IMR-90 (cell line): ENCODE results near the gene TNN. TPM values are rescaled to one million over a fixed set of nuclear protein-coding genes. Genes with fewer than 3 reads are reported as not detected.

Source experiments
- ATAC-seq: fragments of 200-7000 bp; cut with Tn5 transposase; 2 replicates; pipeline ENCODE4 v1.9.1; 2020; ENCODE audit warnings: low read depth, mild to moderate bottlenecking, moderate library complexity
- BruUV-seq: library from RNA; stranded (reverse); fragments of 400-500 nt; replicated peaks from 2 replicates; lab custom pipeline; 2021; lab: Mats Ljungman, UMichigan
- CTCF ChIA-PET: fragments of 300-600 bp; formaldehyde crosslinking; extraction: SDS; loops from one replicate; lab custom pipeline; 2021; ENCODE audit warnings: antibody characterized with exemption; lab: Yijun Ruan, JAX
- POLR2A ChIA-PET: fragments of 300-600 bp; sonication (Branson Sonifier 250); formaldehyde crosslinking; loops from one replicate; lab custom pipeline; 2022; ENCODE audit warnings: antibody characterized with exemption; ENCODE audit not compliant: unreplicated experiment; lab: Charles Lee
- DNase-seq: peaks from one replicate; pipeline ENCODE4 v3.0.0; 2013
- H2AFZ ChIP-seq: replicated peaks from 2 replicates; pipeline ENCODE3; 2013; ENCODE audit warnings: low read length, mild to moderate bottlenecking; ENCODE audit not compliant: poor library complexity
- H2AK5ac ChIP-seq: 2 replicates; pipeline ENCODE4 v1.6.1; 2013; ENCODE audit warnings: low read depth, low read length, inconsistent platforms
- H2AK9ac ChIP-seq: replicated peaks from 2 replicates; pipeline ENCODE3; 2013; ENCODE audit warnings: mild to moderate bottlenecking, low read depth, low read length, moderate library complexity; ENCODE audit not compliant: poor library complexity
- H2BK120ac ChIP-seq: 2 replicates; pipeline ENCODE4 v1.6.1; 2013; ENCODE audit warnings: low read depth, low read length, inconsistent platforms
- H2BK15ac ChIP-seq: 3 replicates; pipeline ENCODE4 v1.6.1; 2013; ENCODE audit warnings: low read depth, low read length, inconsistent platforms
- H2BK20ac ChIP-seq: 2 replicates; pipeline ENCODE4 v1.6.1; 2013; ENCODE audit warnings: low read depth, mild to moderate bottlenecking, inconsistent platforms, low read length, moderate library complexity
- H2BK5ac ChIP-seq: 2 replicates; pipeline ENCODE4 v1.6.1; 2013; ENCODE audit warnings: mild to moderate bottlenecking, low read depth, low read length, inconsistent platforms; ENCODE audit not compliant: poor library complexity, severe bottlenecking
- H3K14ac ChIP-seq: replicated peaks from 2 replicates; pipeline ENCODE4 v1.6.1; 2013; ENCODE audit warnings: low read depth, low read length, inconsistent platforms
- H3K18ac ChIP-seq: 2 replicates; pipeline ENCODE4 v1.6.1; 2013; ENCODE audit warnings: low read depth, low read length, control low read depth
- H3K23ac ChIP-seq: 2 replicates; pipeline ENCODE4 v1.6.1; 2013; ENCODE audit warnings: low read depth, low read length, inconsistent platforms
- H3K27ac ChIP-seq: 2 replicates; pipeline ENCODE4 v1.5.1; 2013; ENCODE audit warnings: mild to moderate bottlenecking, control low read depth, low read length; ENCODE audit not compliant: insufficient read depth
- H3K27me3 ChIP-seq: 2 replicates; pipeline ENCODE4 v1.6.1; 2013; ENCODE audit warnings: low read length; ENCODE audit not compliant: control insufficient read depth, insufficient read depth
- H3K36me3 ChIP-seq: 2 replicates; pipeline ENCODE4 v1.6.1; 2013; ENCODE audit warnings: low read length, mixed read lengths; ENCODE audit not compliant: control insufficient read depth, insufficient read depth
- H3K4ac ChIP-seq: 2 replicates; pipeline ENCODE4 v1.6.1; 2013; ENCODE audit warnings: low read depth, low read length, inconsistent platforms
- H3K4me1 ChIP-seq: 2 replicates; pipeline ENCODE4 v1.6.1; 2013; ENCODE audit warnings: low read length, mixed read lengths; ENCODE audit not compliant: control insufficient read depth, insufficient read depth
- H3K4me2 ChIP-seq: 2 replicates; pipeline ENCODE4 v1.6.1; 2013; ENCODE audit warnings: low read depth, mild to moderate bottlenecking, control low read depth, low read length, moderate library complexity
- H3K4me3 ChIP-seq: 2 replicates; pipeline ENCODE4 v1.5.1; 2013; ENCODE audit warnings: low read depth, mild to moderate bottlenecking, control low read depth, low read length, moderate library complexity; ENCODE audit not compliant: insufficient read depth
- H3K56ac ChIP-seq: 2 replicates; pipeline ENCODE4 v1.6.1; 2013; ENCODE audit warnings: low read length, inconsistent platforms; ENCODE audit not compliant: insufficient read depth; ENCODE audit errors: extremely low read depth
- H3K79me1 ChIP-seq, 2 experiments: 2 replicates each; pipeline ENCODE4 v1.6.1; 2013; ENCODE audit warnings: low read length in 2 of 2, inconsistent platforms in 1 of 2, low read depth in 1 of 2
- H3K9ac ChIP-seq: 2 replicates; pipeline ENCODE4 v1.6.1; 2013; ENCODE audit warnings: low read depth, low read length, control low read depth
- H3K9me1 ChIP-seq: 2 replicates; pipeline ENCODE4 v1.6.1; 2013; ENCODE audit warnings: low read length, inconsistent platforms; ENCODE audit not compliant: insufficient read depth
- H3K9me3 ChIP-seq: 2 replicates; pipeline ENCODE4 v1.6.1; 2013; ENCODE audit warnings: low read length; ENCODE audit not compliant: control insufficient read depth, insufficient read depth
- H4K20me1 ChIP-seq: 2 replicates; pipeline ENCODE4 v1.6.1; 2013; ENCODE audit warnings: low read length, inconsistent platforms; ENCODE audit not compliant: insufficient read depth
- H4K5ac ChIP-seq: 2 replicates; pipeline ENCODE4 v1.6.1; 2013; ENCODE audit warnings: mild to moderate bottlenecking, low read depth, low read length, control low read depth
- H4K8ac ChIP-seq, 2 experiments: 2 replicates each; pipeline ENCODE4 v1.6.1; 2013; ENCODE audit warnings: low read depth in 2 of 2, low read length in 2 of 2, control low read depth in 1 of 2, inconsistent platforms in 1 of 2
- H4K91ac ChIP-seq: 2 replicates; pipeline ENCODE4 v1.6.1; 2013; ENCODE audit warnings: low read depth, low read length, inconsistent platforms; ENCODE audit not compliant: insufficient read depth
- BHLHE40 ChIP-seq: fragments of 150-350 bp; IDR thresholded peaks from 2 replicates; pipeline ENCODE4 v1.6.1; 2016; ENCODE audit warnings: mild to moderate bottlenecking, low read depth, low read length
- CEBPB ChIP-seq: IDR thresholded peaks from 2 replicates; pipeline ENCODE4 v1.6.1; 2012; ENCODE audit warnings: low read depth, low read length, improper control_type of control experiment
- MAFK ChIP-seq: IDR thresholded peaks from 2 replicates; pipeline ENCODE4 v1.6.1; 2012; ENCODE audit warnings: low read depth, low read length, improper control_type of control experiment
- MAZ ChIP-seq: IDR thresholded peaks from 2 replicates; pipeline ENCODE4 v1.6.1; 2012; ENCODE audit warnings: low read depth, mild to moderate bottlenecking, low read length, improper control_type of control experiment, moderate library complexity, borderline replicate concordance
- MXI1 ChIP-seq: IDR thresholded peaks from 2 replicates; pipeline ENCODE4 v1.6.1; 2012; ENCODE audit warnings: low read depth, mild to moderate bottlenecking, low read length, moderate library complexity, borderline replicate concordance
- RCOR1 ChIP-seq: IDR thresholded peaks from 2 replicates; pipeline ENCODE4 v1.6.1; 2012; ENCODE audit warnings: mild to moderate bottlenecking, low read length, improper control_type of control experiment; ENCODE audit not compliant: insufficient replicate concordance
- WGBS, 2 experiments: methylation state at CpG; one replicate each; pipeline versions ENCODE4 v1.1.5 to v1.1.7; 2013; ENCODE audit warnings: missing lambda C conversion rate in 2 of 2; ENCODE audit not compliant: insufficient read length in 1 of 2; ENCODE audit errors: extremely low coverage in 2 of 2; 5-methylcytosine and 5-hydroxymethylcytosine counted together
- dilution Hi-C: fragments of 300-500 bp; cut with HindIII; formaldehyde crosslinking; loops from one replicate; pipeline ENCODE4 v1.14.3; 2018; ENCODE audit warnings: low sequenced_read_pairs; ENCODE audit not compliant: unreplicated experiment
- in situ Hi-C: fragments of 300-500 bp; cut with MboI; formaldehyde crosslinking; loops from 3 replicates; pipeline ENCODE4 v1.14.3; 2019; ENCODE audit warnings: low sequenced_read_pairs, inconsistent platforms, mixed read lengths
- intact Hi-C: fragments of 100-400 bp; cut with micrococcal nuclease; formaldehyde crosslinking; loops from 2 replicates; pipeline ENCODE4 v1.10.0; 2022
- polyA plus RNA-seq, 3 experiments: library from polyadenylated mRNA; depleted of rRNA; stranded (reverse); fragments of >200 nt; gene quantifications; 2 replicates each; pipeline ENCODE4 v1.2.3, GENCODE V29; 2012; ENCODE audit warnings: low replicate concordance in 1 of 3
- total RNA-seq: library from RNA; depleted of rRNA; stranded (reverse); fragments of >200 nt; gene quantifications from 2 replicates; pipeline ENCODE4 v1.2.3, GENCODE V29; 2012
- TF ChIP-seq, protein P1 (sequence below): fragments of 150-350 bp; IDR thresholded peaks from 2 replicates; pipeline ENCODE4 v1.6.1; 2017; ENCODE audit warnings: mild to moderate bottlenecking, antibody characterized with exemption, low read length, low read depth

The TNN gene
- total and polyA plus RNA-seq, 2 of the 4 experiments (the other 2 are of a cell fraction), result not detected

- Histone ChIP-seq H3K9me3 (no peaks in the 10 kb centered on the region), H4K20me1 (no peaks in the 10 kb centered on the region), H2AK5ac (no peak overlapping the region), H3K27ac (no peak overlapping the region), H2AFZ (no peak overlapping the region), H4K5ac (no peak overlapping the region), H3K9me1 (no peaks in the 10 kb centered on the region), H2BK15ac (no peak overlapping the region), H3K18ac (no peak overlapping the region), H2BK5ac (no peak overlapping the region), H3K27me3 (peaks cover 2% of the 10 kb centered on the region; the same call in 1 of the 2 replicates), H3K79me1 (no peaks in the 10 kb centered on the region), H3K56ac (no peak overlapping the region), H4K91ac (no peak overlapping the region), H3K36me3 (no peaks in the 10 kb centered on the region), H2BK20ac (no peak overlapping the region), H3K14ac (no peak overlapping the region), H3K4ac (no peak overlapping the region), H2BK120ac (no peak overlapping the region), H2AK9ac (no peak overlapping the region), H4K8ac (no peak overlapping the region), H3K4me3 (no peak overlapping the region), H3K4me2 (no peak overlapping the region), H3K23ac (no peak overlapping the region), H3K4me1 (no peaks in the 10 kb centered on the region), H3K9ac (no peak overlapping the region)
- no TSS peak for BruUV-seq
- no CpG with 5 or more reads among the region's 1 CpG for WGBS, 2 experiments
- DNase-seq (no peak), ATAC-seq (no peak)
- ChIA-PET POLR2A (interaction anchor here (0.6 kb wide), 1 partner anchor 27 kb away, joined by 4 read pairs; no protein-coding TSS in a partner anchor), CTCF (interaction anchor here (0.9 kb wide), 1 partner anchor 10 kb away, joined by 4 read pairs; no protein-coding TSS in a partner anchor)
- dilution Hi-C loops, result no loop called here
- TF ChIP-seq MXI1 (no peak), RCOR1 (no peak), MAFK (no peak), BHLHE40 (no peak), MAZ (no peak), CEBPB (peak; percentile 70)
- TF ChIP-seq, protein P1, sequence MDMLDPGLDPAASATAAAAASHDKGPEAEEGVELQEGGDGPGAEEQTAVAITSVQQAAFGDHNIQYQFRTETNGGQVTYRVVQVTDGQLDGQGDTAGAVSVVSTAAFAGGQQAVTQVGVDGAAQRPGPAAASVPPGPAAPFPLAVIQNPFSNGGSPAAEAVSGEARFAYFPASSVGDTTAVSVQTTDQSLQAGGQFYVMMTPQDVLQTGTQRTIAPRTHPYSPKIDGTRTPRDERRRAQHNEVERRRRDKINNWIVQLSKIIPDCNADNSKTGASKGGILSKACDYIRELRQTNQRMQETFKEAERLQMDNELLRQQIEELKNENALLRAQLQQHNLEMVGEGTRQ, result no peak
- in situ Hi-C loops, result no loop called here
- intact Hi-C loops, result no loop called here
Observed at GRCh38 chr1:175185903-175186302, 118.3 kb downstream of the TNN start.
